IgD-negative memory B cell (primary cell): ENCODE data around the gene OMP. TPM values are rescaled to one million over a fixed set of nuclear protein-coding genes. Genes with fewer than 3 reads are reported as not detected.

Source experiments
- H3K27ac Mint-ChIP-seq, 3 donors: one replicate each; pipeline ENCODE4 v1.8.0; 2020 to 2022; ENCODE audit warnings: mild to moderate bottlenecking in 3 of 3, mixed read lengths in 3 of 3, moderate library complexity in 1 of 3
- H3K27me3 Mint-ChIP-seq: one replicate; pipeline ENCODE4 v1.8.0; 2021; ENCODE audit warnings: mixed read lengths
- H3K36me3 Mint-ChIP-seq: one replicate; pipeline ENCODE4 v1.8.0; 2020; ENCODE audit warnings: mild to moderate bottlenecking, mixed read lengths
- H3K4me1 Mint-ChIP-seq, 3 donors: one replicate each; pipeline ENCODE4 v1.8.0; 2020 to 2022; ENCODE audit warnings: mixed read lengths in 3 of 3, mild to moderate bottlenecking in 1 of 3
- H3K4me3 Mint-ChIP-seq, 4 donors: one replicate each; pipeline ENCODE4 v1.8.0; 2020 to 2022; ENCODE audit warnings: mild to moderate bottlenecking in 4 of 4, mixed read lengths in 4 of 4, moderate library complexity in 3 of 4
- H3K9me3 Mint-ChIP-seq, 3 donors: one replicate each; pipeline ENCODE4 v1.8.0; 2020 to 2021; ENCODE audit warnings: mixed read lengths in 3 of 3, mild to moderate bottlenecking in 1 of 3
- polyA plus RNA-seq: library from polyadenylated mRNA; unstranded; fragments of 300-500 nt; fragmentation: Illumina TruSeq; gene quantifications from one replicate; pipeline ENCODE4 v1.2.3, GENCODE V29; 2021

The OMP gene
- polyA plus RNA-seq, 1 donor from 2014 or later = not detected

GRCh38 chr11:77149716-77150392, 47.2 kb downstream of the OMP start:
- peak overlapping the region in 1 of 3 donors; percentile 10 for H3K27ac Mint-ChIP-seq

GRCh38 chr11:77150836-77151235, 48.2 kb downstream of the OMP start:
- H3K36me3 Mint-ChIP-seq = no peaks in the 10 kb centered on the region
- no peaks in the 10 kb centered on the region for H3K9me3 Mint-ChIP-seq
- no peak overlapping the region for H3K4me3 Mint-ChIP-seq
- no peak overlapping the region for H3K27ac Mint-ChIP-seq
- H3K4me1 Mint-ChIP-seq = peaks cover 4 to 7% (median 5%) of the 10 kb centered on the region in 3 donors
- peaks cover 23% of the 10 kb centered on the region for H3K27me3 Mint-ChIP-seq

More at GRCh38 chr11:77149716-77150392, 47.2 kb downstream of the OMP start:
- Mint-ChIP-seq H3K9me3 (no peaks in the 10 kb centered on the region), H3K4me1 (peaks cover 4 to 7% (median 5%) of the 10 kb centered on the region in 3 donors), H3K4me3 (no peak overlapping the region), H3K27me3 (peaks cover 23% of the 10 kb centered on the region), H3K36me3 (no peaks in the 10 kb centered on the region)

GRCh38 chr11:77151804-77152509, 49.3 kb downstream of the OMP start:
- Mint-ChIP-seq H3K36me3 (no peaks in the 10 kb centered on the region), H3K4me1 (peaks cover 4 to 7% (median 5%) of the 10 kb centered on the region in 3 donors), H3K27ac (no peak overlapping the region), H3K27me3 (peaks cover 20% of the 10 kb centered on the region), H3K4me3 (no peak overlapping the region), H3K9me3 (no peaks in the 10 kb centered on the region)

- H3K27ac Mint-ChIP-seq = no peak overlapping the region
- no peaks in the 10 kb centered on the region for H3K9me3 Mint-ChIP-seq
- H3K4me3 Mint-ChIP-seq = no peak overlapping the region
- peaks cover 15% of the 10 kb centered on the region for H3K27me3 Mint-ChIP-seq
- peaks cover 0 to 4% (median 0%) of the 10 kb centered on the region in 3 donors for H3K4me1 Mint-ChIP-seq
- H3K36me3 Mint-ChIP-seq = no peaks in the 10 kb centered on the region
Measured at GRCh38 chr11:77152846-77153245, 50.2 kb downstream of the OMP start.

Other genes starting within 250 kb of the OMP start
- 4.4 TPM for gene ACER3, start 241.9 kb upstream of the OMP start, polyA plus RNA-seq
- gene B3GNT6, start 68.4 kb upstream of the OMP start, polyA plus RNA-seq = not detected
- gene CAPN5, start 35.9 kb upstream of the OMP start, polyA plus RNA-seq = 1.1 TPM
- gene MYO7A, start 25.4 kb downstream of the OMP start, polyA plus RNA-seq = not detected
- not detected for gene GDPD4, start 198.8 kb downstream of the OMP start, polyA plus RNA-seq